Adrenal gland (tissue), 5 donors: Measurements from ENCODE around the gene ZFTA.

Experiments used
- POLR2A ChIP-seq, 2 donors: fragments of 450-650 bp; IDR thresholded peaks; one replicate each; pipeline ENCODE4 v1.6.1; 2017; ENCODE audit warnings: antibody characterized with exemption in 2 of 2, mild to moderate bottlenecking in 2 of 2, moderate library complexity in 1 of 2
- TF ChIP-seq, protein P1 (sequence below), 6 experiments: fragments of 450-650 bp in 4 of 6; fragments of 200-600 bp in 2 of 6; sonication (generic) in 1 of 6; IDR thresholded peaks; 1 replicate in 5 of 6; 2 replicates in 1 of 6; pipeline versions ENCODE4 v1.5.1 to v1.8.0; 2016 to 2021; ENCODE audit warnings: antibody characterized with exemption in 6 of 6, mild to moderate bottlenecking in 2 of 6, moderate library complexity in 1 of 6
- donor health status: DM: no; HTN: no; CAD: no.

DNA sequence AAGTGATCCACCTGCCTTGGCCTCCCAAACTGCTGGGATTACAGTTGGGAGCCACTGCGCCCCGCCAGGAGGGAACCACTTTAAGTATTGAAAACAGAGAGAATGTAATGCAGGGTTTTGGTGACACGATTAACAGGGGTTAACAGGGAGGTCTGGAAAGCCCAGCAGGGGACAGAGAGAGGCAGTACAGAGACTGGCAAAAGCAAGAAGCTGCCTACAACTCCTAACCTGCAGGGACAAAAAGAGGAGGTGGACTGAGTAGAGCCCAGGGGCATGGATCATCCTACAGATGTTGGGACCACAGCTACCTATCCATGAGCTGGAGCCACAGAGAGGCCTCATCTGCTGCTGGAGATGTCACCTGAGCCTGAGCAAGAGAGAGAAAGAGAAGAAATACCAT, 42.9 kb upstream of the ZFTA start:
- TF ChIP-seq, protein P1, sequence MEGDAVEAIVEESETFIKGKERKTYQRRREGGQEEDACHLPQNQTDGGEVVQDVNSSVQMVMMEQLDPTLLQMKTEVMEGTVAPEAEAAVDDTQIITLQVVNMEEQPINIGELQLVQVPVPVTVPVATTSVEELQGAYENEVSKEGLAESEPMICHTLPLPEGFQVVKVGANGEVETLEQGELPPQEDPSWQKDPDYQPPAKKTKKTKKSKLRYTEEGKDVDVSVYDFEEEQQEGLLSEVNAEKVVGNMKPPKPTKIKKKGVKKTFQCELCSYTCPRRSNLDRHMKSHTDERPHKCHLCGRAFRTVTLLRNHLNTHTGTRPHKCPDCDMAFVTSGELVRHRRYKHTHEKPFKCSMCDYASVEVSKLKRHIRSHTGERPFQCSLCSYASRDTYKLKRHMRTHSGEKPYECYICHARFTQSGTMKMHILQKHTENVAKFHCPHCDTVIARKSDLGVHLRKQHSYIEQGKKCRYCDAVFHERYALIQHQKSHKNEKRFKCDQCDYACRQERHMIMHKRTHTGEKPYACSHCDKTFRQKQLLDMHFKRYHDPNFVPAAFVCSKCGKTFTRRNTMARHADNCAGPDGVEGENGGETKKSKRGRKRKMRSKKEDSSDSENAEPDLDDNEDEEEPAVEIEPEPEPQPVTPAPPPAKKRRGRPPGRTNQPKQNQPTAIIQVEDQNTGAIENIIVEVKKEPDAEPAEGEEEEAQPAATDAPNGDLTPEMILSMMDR (IDR thresholded peaks at IDR 0.05), result no peak
- TF ChIP-seq POLR2A (IDR thresholded peaks at IDR 0.05), result no peak
